Measurements from ENCODE around the gene RIMBP2. TPM values are rescaled to one million over a fixed set of nuclear protein-coding genes. Genes with fewer than 3 reads are reported as not detected.

RIMBP2 gene
- total and polyA plus RNA-seq, 11 donors: 2.1 TPM; not detected in 10

GRCh38 chr12:130508318-130508717 is 207.8 kb downstream of the RIMBP2 start:
- ATAC-seq (no peak), DNase-seq (no peak)
- 62 to 73% (median 66%) methylated on average over 5 of the region's 5 CpGs for WGBS, 4 donors
- H3K27ac ChIP-seq: no peak overlapping the region
- no peaks in the 10 kb centered on the region for H3K9me3 ChIP-seq
- intact Hi-C loops (cut with DNase I): no loop called here
- no peaks in the 10 kb centered on the region for H3K36me3 ChIP-seq
- peaks cover 0 to 9% (median 0%) of the 10 kb centered on the region in 9 donors for H3K27me3 ChIP-seq
- H3K4me1 ChIP-seq: no peaks in the 10 kb centered on the region
- TF ChIP-seq POLR2A (IDR thresholded peaks at IDR 0.05) (no peak), CTCF (IDR thresholded peaks at IDR 0.05) (no peak)
- H3K4me3 ChIP-seq: no peak overlapping the region

- H3K4me1 ChIP-seq: no peaks in the 10 kb centered on the region
- no peaks in the 10 kb centered on the region for H3K9me3 ChIP-seq
- no peak for DNase-seq
- no peak for ATAC-seq
- H3K4me3 ChIP-seq: no peak overlapping the region
- no peak overlapping the region for H3K27ac ChIP-seq
- no peak for TF ChIP-seq POLR2A (IDR thresholded peaks at IDR 0.05)
- no peak for TF ChIP-seq CTCF (IDR thresholded peaks at IDR 0.05)
- intact Hi-C loops (cut with DNase I): no loop called here
- peaks cover 0 to 12% (median 0%) of the 10 kb centered on the region in 9 donors for H3K27me3 ChIP-seq
- no peaks in the 10 kb centered on the region for H3K36me3 ChIP-seq
- 65 to 79% (median 75%) methylated on average over 4 of the region's 4 CpGs for WGBS, 4 donors
Measured at GRCh38 chr12:130506844-130507243, 209.3 kb downstream of the RIMBP2 start.

- H3K9me3 ChIP-seq: no peaks in the 10 kb centered on the region
- TF ChIP-seq POLR2A (IDR thresholded peaks at IDR 0.05) (no peak), CTCF (IDR thresholded peaks at IDR 0.05) (no peak)
- no peak overlapping the region for H3K27ac ChIP-seq
- H3K36me3 ChIP-seq: no peaks in the 10 kb centered on the region
- no peak overlapping the region for H3K4me3 ChIP-seq
- WGBS, 4 donors: 56 to 69% (median 61%) methylated on average over 5 of the region's 5 CpGs
- DNase-seq: no peak
- intact Hi-C loops (cut with DNase I): no loop called here
- peaks cover 0 to 8% (median 0%) of the 10 kb centered on the region in 9 donors for H3K27me3 ChIP-seq
- no peaks in the 10 kb centered on the region for H3K4me1 ChIP-seq
- no peak for ATAC-seq
Measured at GRCh38 chr12:130504840-130505175, 211.3 kb downstream of the RIMBP2 start.

- Histone ChIP-seq H3K36me3 (no peaks in the 10 kb centered on the region), H3K4me1 (no peaks in the 10 kb centered on the region), H3K27me3 (peaks cover 0 to 6% (median 0%) of the 10 kb centered on the region in 9 donors), H3K9me3 (no peaks in the 10 kb centered on the region), H3K27ac (no peak overlapping the region), H3K4me3 (no peak overlapping the region)
- DNase-seq: no peak
- TF ChIP-seq POLR2A (IDR thresholded peaks at IDR 0.05): no peak
- TF ChIP-seq CTCF (IDR thresholded peaks at IDR 0.05): no peak
- 54 to 64% (median 56%) methylated on average over 15 to 18 of the region's 18 CpGs for WGBS, 4 donors
- intact Hi-C loops (cut with DNase I): no loop called here
- ATAC-seq: no peak
Measured at GRCh38 chr12:130504110-130504839, 211.8 kb downstream of the RIMBP2 start.
